Pancreas (tissue), 10 donors: ENCODE data around the gene ATP2A1. TPM values are rescaled to one million over a fixed set of nuclear protein-coding genes. Genes with fewer than 3 reads are reported as not detected.

ENCODE experiments used
- ATAC-seq, 4 donors: fragments of 200-7000 bp; cut with Tn5 transposase; one replicate each; pipeline versions ENCODE4 v1.8.0 to v1.9.1; 2020; ENCODE audit warnings: mild to moderate bottlenecking in 4 of 4, moderate library complexity in 4 of 4
- DNase-seq, 6 donors: peaks; one replicate each; pipeline ENCODE4 v3.0.0-alpha.2; 2020
- FAIRE-seq: peaks from 2 replicates; lab custom pipeline; 2012; peaks lifted over from hg19 to GRCh38; lab: Jason Lieb, UNC
- H3K27ac ChIP-seq, 4 donors: fragments of 200-600 bp; sonication (generic); 1 replicate in 3 of 4; 2 replicates in 1 of 4; pipeline versions ENCODE4 v1.5.0 to v1.8.0; 2020
- H3K27me3 ChIP-seq, 4 donors: fragments of 200-600 bp; one replicate each; pipeline ENCODE4 v1.8.0; 2021
- H3K36me3 ChIP-seq, 3 donors: fragments of 200-600 bp; sonication (generic) in 1 of 3; one replicate each; pipeline versions ENCODE4 v1.5.0 to v1.8.0; 2020 to 2021
- H3K4me1 ChIP-seq, 3 donors: fragments of 200-600 bp; one replicate each; pipeline ENCODE4 v1.8.0; 2021
- H3K4me3 ChIP-seq, 4 donors: fragments of 200-600 bp; sonication (generic) in 2 of 4; one replicate each; pipeline versions ENCODE4 v1.5.0 to v1.8.0; 2020 to 2021
- H3K9me3 ChIP-seq, 4 donors: fragments of 200-600 bp; one replicate each; pipeline ENCODE4 v1.8.0; 2021
- WGBS, 2 donors: extraction: QIAGEN DNeasy Blood & Tissue Kit; methylation state at CpG; one replicate each; pipeline ENCODE4 v1.1.7; 2013; 5-methylcytosine and 5-hydroxymethylcytosine counted together
- intact Hi-C, 3 donors: fragments of 100-400 bp; cut with DNase I; formaldehyde crosslinking; loops; one replicate each; pipeline versions ENCODE4 v1.11.1 to v1.14.2; 2022
- polyA plus RNA-seq, 2 donors: library from polyadenylated mRNA; stranded (reverse); fragments of 200-250 nt; gene quantifications; one replicate each; pipeline ENCODE4 v1.2.3, GENCODE V29; 2013
- total RNA-seq, 6 donors: library from RNA; stranded (reverse); fragmentation: NEBNext Ultra II Directional in 4 of 6; extraction: Animal tissue kit (Norgen Biotek cat#: 25700) in 4 of 6; gene quantifications; one replicate each; pipeline versions ENCODE4 v1.2.1 to v1.2.4, GENCODE V29; 2021 to 2023
- TF ChIP-seq, protein P1 (sequence below), 4 donors: fragments of 200-600 bp; sonication (generic) in 3 of 4; IDR thresholded peaks; one replicate each; pipeline versions ENCODE4 v1.5.0 to v1.8.0; 2021; ENCODE audit warnings: antibody characterized with exemption in 4 of 4
- donor health status: healthy with polysubstance abuse.
- donor health status: DM: no; HTN: no; CAD: no; lungs with moderate emphysema.
- donor health status: DM: no; HTN: no; CAD: no.
- donor health status: control.
- donor health status: control.
- donor health status: Bipolar disorder and iron deficiency.
- donor health status: DM: yes; HTN: yes; CAD: no.
- donor health status: DM: no; HTN: no; CAD: no.
- donor health status: DM: no; HTN: no; CAD: no.
- donor health status: DM: yes; HTN: yes; CAD: no.

ATP2A1 gene
- total and polyA plus RNA-seq, 8 donors, result 0.20 to 0.84 (median 0.35) TPM; not detected in 2

GRCh38 chr16:28834873-28835863, 43.1 kb upstream of the ATP2A1 start:
- Histone ChIP-seq H3K27me3 (no peaks in the 10 kb centered on the region), H3K36me3 (peaks cover 25 to 72% (median 55%) of the 10 kb centered on the region in 3 donors), H3K4me1 (no peaks in the 10 kb centered on the region), H3K9me3 (no peaks in the 10 kb centered on the region), H3K27ac (no peak overlapping the region), H3K4me3 (no peak overlapping the region)
- TF ChIP-seq, protein P1, sequence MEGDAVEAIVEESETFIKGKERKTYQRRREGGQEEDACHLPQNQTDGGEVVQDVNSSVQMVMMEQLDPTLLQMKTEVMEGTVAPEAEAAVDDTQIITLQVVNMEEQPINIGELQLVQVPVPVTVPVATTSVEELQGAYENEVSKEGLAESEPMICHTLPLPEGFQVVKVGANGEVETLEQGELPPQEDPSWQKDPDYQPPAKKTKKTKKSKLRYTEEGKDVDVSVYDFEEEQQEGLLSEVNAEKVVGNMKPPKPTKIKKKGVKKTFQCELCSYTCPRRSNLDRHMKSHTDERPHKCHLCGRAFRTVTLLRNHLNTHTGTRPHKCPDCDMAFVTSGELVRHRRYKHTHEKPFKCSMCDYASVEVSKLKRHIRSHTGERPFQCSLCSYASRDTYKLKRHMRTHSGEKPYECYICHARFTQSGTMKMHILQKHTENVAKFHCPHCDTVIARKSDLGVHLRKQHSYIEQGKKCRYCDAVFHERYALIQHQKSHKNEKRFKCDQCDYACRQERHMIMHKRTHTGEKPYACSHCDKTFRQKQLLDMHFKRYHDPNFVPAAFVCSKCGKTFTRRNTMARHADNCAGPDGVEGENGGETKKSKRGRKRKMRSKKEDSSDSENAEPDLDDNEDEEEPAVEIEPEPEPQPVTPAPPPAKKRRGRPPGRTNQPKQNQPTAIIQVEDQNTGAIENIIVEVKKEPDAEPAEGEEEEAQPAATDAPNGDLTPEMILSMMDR (IDR thresholded peaks at IDR 0.05), result no peak
- ATAC-seq, result peak in 1 of 4 donors; percentile 9
- DNase-seq, result peak in 1 of 6 donors; percentile 75
- no peak for FAIRE-seq
- WGBS, 2 donors, result 93 to 95% methylated on average over 24 to 25 of the region's 25 CpGs
- intact Hi-C loops, result no loop called here

DNA sequence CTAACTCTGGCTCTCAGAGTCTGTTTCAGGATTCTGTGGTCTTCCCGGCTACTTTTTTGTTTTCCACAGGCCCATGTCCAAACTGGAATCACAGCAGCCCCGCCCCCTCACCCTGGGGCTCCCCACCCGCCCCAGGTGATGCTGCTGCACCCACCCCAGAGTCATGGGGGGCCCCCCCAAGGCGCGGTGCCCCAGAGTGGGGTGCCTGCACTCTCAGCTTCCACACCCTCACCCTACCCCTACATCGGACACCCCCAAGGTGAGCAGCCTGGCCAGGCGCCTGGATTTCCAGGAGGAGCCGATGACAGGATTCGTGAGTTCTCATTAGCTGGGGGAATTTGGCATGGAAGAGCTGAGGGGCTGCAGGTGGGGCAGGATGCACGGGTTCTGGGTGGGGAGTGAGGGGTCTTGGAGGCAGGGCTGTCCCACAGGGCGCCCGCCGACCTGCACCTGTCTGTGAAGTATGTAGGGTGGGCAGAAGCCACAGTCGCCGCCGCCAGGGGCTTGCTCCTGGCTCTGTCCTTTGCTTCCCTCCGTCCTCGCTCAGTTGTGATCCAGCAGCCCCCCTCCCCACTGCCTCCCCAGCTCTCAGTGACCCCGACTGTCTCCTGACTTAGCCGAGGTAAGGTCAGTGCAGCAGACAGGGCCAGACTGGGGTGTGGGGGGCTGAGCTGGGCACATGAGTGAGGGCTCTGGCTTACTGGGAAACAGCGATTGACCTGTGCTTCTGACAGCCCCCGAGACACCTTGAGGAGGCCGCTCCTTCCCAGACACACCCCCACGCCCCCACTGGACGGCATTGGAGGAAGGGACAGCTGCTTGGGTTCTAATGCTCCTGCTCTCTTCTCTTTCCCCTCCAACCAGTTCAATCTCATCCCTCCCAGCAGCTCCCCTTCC, 42.2 kb upstream of the ATP2A1 start:
- 93 to 96% methylated on average over 21 to 25 of the region's 25 CpGs for WGBS, 2 donors
- H3K9me3 ChIP-seq, result no peaks in the 10 kb centered on the region
- H3K4me3 ChIP-seq, result no peak overlapping the region
- FAIRE-seq, result no peak
- H3K4me1 ChIP-seq, result no peaks in the 10 kb centered on the region
- intact Hi-C loops, result no loop called here
- H3K27ac ChIP-seq, result no peak overlapping the region
- DNase-seq, result peak in 1 of 6 donors; percentile 62
- no peaks in the 10 kb centered on the region for H3K27me3 ChIP-seq
- ATAC-seq, result no peak
- peaks cover 25 to 63% (median 47%) of the 10 kb centered on the region in 3 donors for H3K36me3 ChIP-seq
- TF ChIP-seq, protein P1 (IDR thresholded peaks at IDR 0.05), result no peak

DNA sequence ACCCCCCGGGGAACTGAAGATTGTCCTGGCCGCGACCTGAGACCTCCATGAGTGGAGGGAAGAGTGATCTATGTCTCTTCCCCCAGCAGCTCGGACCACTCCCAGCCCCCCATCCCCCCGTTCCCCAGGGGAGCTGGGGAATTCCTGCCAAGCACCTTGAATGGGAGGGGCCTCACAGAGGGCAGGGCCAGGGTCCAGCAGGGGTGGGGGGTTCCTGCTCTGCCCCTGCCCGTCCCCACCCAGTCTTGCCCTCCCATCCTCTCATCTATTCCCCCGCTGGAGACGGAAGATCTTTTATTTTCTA, 41.6 kb upstream of the ATP2A1 start:
- H3K4me1 ChIP-seq, result no peaks in the 10 kb centered on the region
- DNase-seq (no peak), ATAC-seq (no peak), FAIRE-seq (no peak)
- no peaks in the 10 kb centered on the region for H3K27me3 ChIP-seq
- intact Hi-C loops, result no loop called here
- H3K36me3 ChIP-seq, result peaks cover 22 to 59% (median 42%) of the 10 kb centered on the region in 3 donors
- no peak overlapping the region for H3K4me3 ChIP-seq
- H3K27ac ChIP-seq, result no peak overlapping the region
- 91 to 95% methylated on average over 8 of the region's 8 CpGs for WGBS, 2 donors
- no peaks in the 10 kb centered on the region for H3K9me3 ChIP-seq
- TF ChIP-seq, protein P1 (IDR thresholded peaks at IDR 0.05), result no peak

DNA sequence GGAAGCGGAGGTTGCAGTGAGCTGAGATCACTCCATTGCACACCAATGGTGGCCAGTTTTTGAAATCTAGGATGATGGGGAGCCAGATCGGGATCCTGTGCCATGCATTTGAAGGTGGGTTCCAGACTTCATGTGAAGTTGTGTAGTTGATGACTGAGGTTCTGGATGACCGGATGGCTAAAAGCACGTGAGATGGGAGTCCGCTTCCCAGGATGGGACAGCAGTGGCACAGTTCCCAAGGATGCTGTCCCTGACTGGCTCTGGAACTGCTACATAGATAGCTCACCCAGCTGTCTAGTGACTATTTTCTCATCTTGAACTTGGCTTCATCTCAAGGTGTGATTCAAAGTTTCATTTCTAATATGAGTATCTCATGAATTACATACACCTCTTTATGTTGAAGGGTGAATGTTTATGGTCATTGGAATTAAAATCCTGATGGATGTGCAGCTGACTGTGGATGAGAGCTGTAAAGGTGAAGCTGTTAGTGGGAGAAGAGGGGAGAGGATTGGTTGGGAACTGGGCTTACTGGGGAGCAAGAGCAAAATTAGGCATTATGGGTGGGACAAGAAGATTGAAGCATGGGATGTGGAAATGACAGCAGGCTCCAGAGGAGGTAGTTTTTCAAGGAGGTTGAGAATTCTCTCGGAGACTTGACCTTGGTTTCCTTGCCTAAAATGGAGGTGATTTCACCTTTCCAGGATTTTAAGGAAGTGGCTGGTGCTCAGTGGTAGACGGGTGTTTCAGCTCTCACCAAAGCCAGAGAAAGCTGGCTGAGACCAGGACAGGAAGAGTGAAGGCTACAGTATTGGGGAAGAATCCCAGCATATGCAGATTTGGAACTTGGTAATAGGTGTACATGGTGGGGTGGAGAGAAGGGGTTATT, 40.4 kb upstream of the ATP2A1 start:
- Histone ChIP-seq H3K4me1 (no peaks in the 10 kb centered on the region), H3K27ac (no peak overlapping the region), H3K36me3 (peaks cover 22 to 54% (median 31%) of the 10 kb centered on the region in 3 donors), H3K4me3 (no peak overlapping the region), H3K27me3 (no peaks in the 10 kb centered on the region), H3K9me3 (no peaks in the 10 kb centered on the region)
- WGBS, 2 donors, result 91% methylated on average over 7 of the region's 7 CpGs
- TF ChIP-seq, protein P1 (IDR thresholded peaks at IDR 0.05), result no peak
- intact Hi-C loops, result no loop called here
- no peak for FAIRE-seq
- DNase-seq, result no peak
- ATAC-seq, result no peak
